ENCODE results near the gene SLC26A8. TPM values are rescaled to one million over a fixed set of nuclear protein-coding genes. Genes with fewer than 3 reads are reported as not detected.

SLC26A8 gene
- total and polyA plus RNA-seq, 2 of the 13 experiments (the other 11 are each of a cell fraction or from before 2014, with no cell fraction given) = 0.46 TPM; not detected in 1

- TF ChIP-seq PRDM4 (CRISPR knock-in tag; IDR thresholded peaks at IDR 0.05; ENCODE audit: borderline replicate concordance) (no peak), ZNF337 (CRISPR knock-in tag; IDR thresholded peaks at IDR 0.05; ENCODE audit: borderline replicate concordance, low read depth) (peak; percentile 52; the same call in 1 of the 2 replicates), DMAP1 (CRISPR knock-in tag; IDR thresholded peaks at IDR 0.05) (no peak), EHMT2 (IDR thresholded peaks at IDR 0.05; ENCODE audit: borderline replicate concordance, low read depth, low read length) (no peak), MAX (IDR thresholded peaks at IDR 0.05) (no peak), RELA (CRISPR knock-in tag; IDR thresholded peaks at IDR 0.05) (no peak), HNRNPUL1 (IDR thresholded peaks at IDR 0.05; ENCODE audit: low read depth, low read length) (no peak), SIX1 (CRISPR knock-in tag; IDR thresholded peaks at IDR 0.05; ENCODE audit: borderline replicate concordance) (peak; percentile 84; the same call in 1 of the 2 replicates), ZNF530 (CRISPR knock-in tag; IDR thresholded peaks at IDR 0.05; ENCODE audit: low read depth) (no peak), CBX1 (IDR thresholded peaks at IDR 0.05; ENCODE audit: low read depth) (no peak), KDM5A (IDR thresholded peaks at IDR 0.05; ENCODE audit: borderline replicate concordance, low read length) (no peak), SP1 (IDR thresholded peaks at IDR 0.05) (no peak), SP1 (CRISPR knock-in tag; IDR thresholded peaks at IDR 0.05) (no peak), MED1 (CRISPR knock-in tag; IDR thresholded peaks at IDR 0.05) (peak; percentile 35), PLRG1 (conservative IDR thresholded peaks at IDR 0.05) (no peak), ZFP36 (IDR thresholded peaks at IDR 0.05; ENCODE audit: borderline replicate concordance, low read depth, low read length, partially characterized antibody) (no peak), GATAD2A (CRISPR knock-in tag; IDR thresholded peaks at IDR 0.05) (peak; percentile 44), FOXM1 (CRISPR knock-in tag; IDR thresholded peaks at IDR 0.05) (no peak), RCOR2 (CRISPR knock-in tag; IDR thresholded peaks at IDR 0.05) (no peak), SOX5 (CRISPR knock-in tag; IDR thresholded peaks at IDR 0.05; ENCODE audit: borderline replicate concordance) (peak; percentile 58; the same call in 1 of the 2 replicates)
- TF ChIP-seq, protein P1, sequence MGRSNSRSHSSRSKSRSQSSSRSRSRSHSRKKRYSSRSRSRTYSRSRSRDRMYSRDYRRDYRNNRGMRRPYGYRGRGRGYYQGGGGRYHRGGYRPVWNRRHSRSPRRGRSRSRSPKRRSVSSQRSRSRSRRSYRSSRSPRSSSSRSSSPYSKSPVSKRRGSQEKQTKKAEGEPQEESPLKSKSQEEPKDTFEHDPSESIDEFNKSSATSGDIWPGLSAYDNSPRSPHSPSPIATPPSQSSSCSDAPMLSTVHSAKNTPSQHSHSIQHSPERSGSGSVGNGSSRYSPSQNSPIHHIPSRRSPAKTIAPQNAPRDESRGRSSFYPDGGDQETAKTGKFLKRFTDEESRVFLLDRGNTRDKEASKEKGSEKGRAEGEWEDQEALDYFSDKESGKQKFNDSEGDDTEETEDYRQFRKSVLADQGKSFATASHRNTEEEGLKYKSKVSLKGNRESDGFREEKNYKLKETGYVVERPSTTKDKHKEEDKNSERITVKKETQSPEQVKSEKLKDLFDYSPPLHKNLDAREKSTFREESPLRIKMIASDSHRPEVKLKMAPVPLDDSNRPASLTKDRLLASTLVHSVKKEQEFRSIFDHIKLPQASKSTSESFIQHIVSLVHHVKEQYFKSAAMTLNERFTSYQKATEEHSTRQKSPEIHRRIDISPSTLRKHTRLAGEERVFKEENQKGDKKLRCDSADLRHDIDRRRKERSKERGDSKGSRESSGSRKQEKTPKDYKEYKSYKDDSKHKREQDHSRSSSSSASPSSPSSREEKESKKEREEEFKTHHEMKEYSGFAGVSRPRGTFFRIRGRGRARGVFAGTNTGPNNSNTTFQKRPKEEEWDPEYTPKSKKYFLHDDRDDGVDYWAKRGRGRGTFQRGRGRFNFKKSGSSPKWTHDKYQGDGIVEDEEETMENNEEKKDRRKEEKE (IDR thresholded peaks at IDR 0.05) = no peak
- TF ChIP-seq, protein P2, sequence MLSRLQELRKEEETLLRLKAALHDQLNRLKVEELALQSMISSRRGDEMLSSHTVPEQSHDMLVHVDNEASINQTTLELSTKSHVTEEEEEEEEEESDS (CRISPR knock-in tag; IDR thresholded peaks at IDR 0.05; ENCODE audit: borderline replicate concordance) = no peak
- TF ChIP-seq, protein P3, sequence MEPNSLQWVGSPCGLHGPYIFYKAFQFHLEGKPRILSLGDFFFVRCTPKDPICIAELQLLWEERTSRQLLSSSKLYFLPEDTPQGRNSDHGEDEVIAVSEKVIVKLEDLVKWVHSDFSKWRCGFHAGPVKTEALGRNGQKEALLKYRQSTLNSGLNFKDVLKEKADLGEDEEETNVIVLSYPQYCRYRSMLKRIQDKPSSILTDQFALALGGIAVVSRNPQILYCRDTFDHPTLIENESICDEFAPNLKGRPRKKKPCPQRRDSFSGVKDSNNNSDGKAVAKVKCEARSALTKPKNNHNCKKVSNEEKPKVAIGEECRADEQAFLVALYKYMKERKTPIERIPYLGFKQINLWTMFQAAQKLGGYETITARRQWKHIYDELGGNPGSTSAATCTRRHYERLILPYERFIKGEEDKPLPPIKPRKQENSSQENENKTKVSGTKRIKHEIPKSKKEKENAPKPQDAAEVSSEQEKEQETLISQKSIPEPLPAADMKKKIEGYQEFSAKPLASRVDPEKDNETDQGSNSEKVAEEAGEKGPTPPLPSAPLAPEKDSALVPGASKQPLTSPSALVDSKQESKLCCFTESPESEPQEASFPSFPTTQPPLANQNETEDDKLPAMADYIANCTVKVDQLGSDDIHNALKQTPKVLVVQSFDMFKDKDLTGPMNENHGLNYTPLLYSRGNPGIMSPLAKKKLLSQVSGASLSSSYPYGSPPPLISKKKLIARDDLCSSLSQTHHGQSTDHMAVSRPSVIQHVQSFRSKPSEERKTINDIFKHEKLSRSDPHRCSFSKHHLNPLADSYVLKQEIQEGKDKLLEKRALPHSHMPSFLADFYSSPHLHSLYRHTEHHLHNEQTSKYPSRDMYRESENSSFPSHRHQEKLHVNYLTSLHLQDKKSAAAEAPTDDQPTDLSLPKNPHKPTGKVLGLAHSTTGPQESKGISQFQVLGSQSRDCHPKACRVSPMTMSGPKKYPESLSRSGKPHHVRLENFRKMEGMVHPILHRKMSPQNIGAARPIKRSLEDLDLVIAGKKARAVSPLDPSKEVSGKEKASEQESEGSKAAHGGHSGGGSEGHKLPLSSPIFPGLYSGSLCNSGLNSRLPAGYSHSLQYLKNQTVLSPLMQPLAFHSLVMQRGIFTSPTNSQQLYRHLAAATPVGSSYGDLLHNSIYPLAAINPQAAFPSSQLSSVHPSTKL (CRISPR knock-in tag; IDR thresholded peaks at IDR 0.05) = peak; percentile 37; the same call in 1 of the 2 replicates
Measured at GRCh38 chr6:35967076-35967774, 57.2 kb downstream of the SLC26A8 start (continued).
